ENCODE results near the gene LRRC75B.

GRCh38 chr22:24599514-24599913 is 6.6 kb upstream of the LRRC75B start:
- TF ChIP-seq POLR2A (IDR thresholded peaks at IDR 0.05) = no peak
- no peak for TF ChIP-seq CTCF (IDR thresholded peaks at IDR 0.05 in 8 of 11, conservative IDR thresholded peaks at IDR 0.05 in 3 of 11)
- TF ChIP-seq POLR2AphosphoS5 (IDR thresholded peaks at IDR 0.05) = no peak
